Lung (tissue), 12 donors: Measurements from ENCODE around the gene TUBB3. TPM values are rescaled to one million over a fixed set of nuclear protein-coding genes. Genes with fewer than 3 reads are reported as not detected.

Experiments used
- ATAC-seq: fragments of 200-7000 bp; cut with Tn5 transposase; one replicate; pipeline ENCODE4 v1.9.1; 2020; ENCODE audit warnings: moderate number of reproducible peaks; ENCODE audit not compliant: insufficient read depth, low FRiP score
- DNase-seq, 3 donors: peaks; one replicate each; pipeline ENCODE4 v3.0.0-alpha.2; 2013 to 2017
- H3K27ac ChIP-seq, 2 donors: one replicate each; pipeline ENCODE4 v1.5.1; 2013; ENCODE audit warnings: mild to moderate bottlenecking in 2 of 2, moderate library complexity in 2 of 2, control low read depth in 1 of 2, inconsistent platforms in 1 of 2, low read depth in 1 of 2, low read length in 1 of 2
- H3K27me3 ChIP-seq, 3 donors: one replicate each; pipeline ENCODE4 v1.5.1; 2013; ENCODE audit warnings: low read length in 2 of 3; ENCODE audit not compliant: control insufficient read depth in 3 of 3, insufficient read depth in 3 of 3
- H3K36me3 ChIP-seq, 4 donors: one replicate each; pipeline ENCODE4 v1.5.1; 2013; ENCODE audit warnings: low read length in 4 of 4, mild to moderate bottlenecking in 1 of 4, moderate library complexity in 1 of 4; ENCODE audit not compliant: control insufficient read depth in 4 of 4, insufficient read depth in 4 of 4
- H3K4me1 ChIP-seq, 5 donors: one replicate each; pipeline ENCODE4 v1.5.1; 2013; ENCODE audit warnings: low read length in 5 of 5, mild to moderate bottlenecking in 2 of 5, moderate library complexity in 1 of 5; ENCODE audit not compliant: control insufficient read depth in 5 of 5, insufficient read depth in 5 of 5
- H3K4me3 ChIP-seq: one replicate; pipeline ENCODE4 v1.5.1; 2013; ENCODE audit warnings: mild to moderate bottlenecking, control low read depth, moderate library complexity
- H3K9ac ChIP-seq, 2 donors: one replicate each; pipeline ENCODE4 v1.5.1; 2013; ENCODE audit warnings: low read length in 2 of 2, control low read depth in 1 of 2; ENCODE audit not compliant: insufficient read depth in 1 of 2
- H3K9me3 ChIP-seq, 4 donors: one replicate each; pipeline ENCODE4 v1.5.1; 2013; ENCODE audit warnings: low read length in 3 of 4, mild to moderate bottlenecking in 1 of 4, moderate library complexity in 1 of 4; ENCODE audit not compliant: control insufficient read depth in 4 of 4, insufficient read depth in 3 of 4
- WGBS, 2 donors: extraction: QIAGEN DNeasy Blood & Tissue Kit; methylation state at CpG; one replicate each; pipeline ENCODE4 v1.1.7; 2013; 5-methylcytosine and 5-hydroxymethylcytosine counted together
- polyA plus RNA-seq, 2 donors: library from polyadenylated mRNA; stranded (reverse); fragments of 200-250 nt; gene quantifications; one replicate each; pipeline ENCODE4 v1.2.1, GENCODE V29; 2013
- total RNA-seq, 2 donors: library from RNA; depleted of rRNA in 1 of 2; stranded (reverse); fragments of >200 nt in 1 of 2; gene quantifications; one replicate each; pipeline ENCODE4 v1.2.1, GENCODE V29; 2014 to 2021
- TF ChIP-seq, protein P1 (sequence below): IDR thresholded peaks from 2 replicates; pipeline ENCODE4 v1.5.1; 2012; ENCODE audit warnings: mild to moderate bottlenecking; ENCODE audit errors: control extremely low read depth, extremely low read depth
- donor health status: control.
- donor health status: control.
- donor health status: Bipolar disorder and iron deficiency.
- donor health status: healthy.
- donor health status: DM: yes; HTN: yes; CAD: no.

TUBB3 gene
- total and polyA plus RNA-seq, 4 donors: 1.3 to 15.6 (median 8.9) TPM

DNA sequence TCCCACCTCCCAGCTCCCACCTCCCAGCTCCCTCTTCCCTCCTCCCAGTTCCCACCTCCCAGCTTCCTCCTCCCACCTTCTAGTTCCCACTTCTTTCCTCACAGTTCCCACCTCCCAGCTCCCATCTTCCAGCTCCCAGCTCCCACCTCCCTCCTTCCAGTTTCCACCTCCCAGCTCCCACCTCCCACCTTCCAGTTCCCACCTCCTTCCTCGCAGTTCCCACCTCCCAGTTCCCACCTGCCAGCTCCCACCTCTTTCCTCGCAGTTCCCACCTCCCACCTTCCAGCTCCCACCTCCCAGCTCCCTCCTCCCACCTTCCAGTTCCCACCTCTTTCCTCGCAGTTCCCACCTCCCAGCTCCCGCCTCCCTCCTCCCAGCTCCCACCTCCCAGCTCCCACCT, 14.9 kb upstream of the TUBB3 start:
- Histone ChIP-seq H3K27me3 (no peaks in the 10 kb centered on the region), H3K36me3 (peaks cover 12 to 78% (median 28%) of the 10 kb centered on the region in 4 donors), H3K4me1 (no peaks in the 10 kb centered on the region), H3K27ac (no peak overlapping the region), H3K9ac (no peak overlapping the region), H3K4me3 (no peak overlapping the region), H3K9me3 (no peaks in the 10 kb centered on the region)
- TF ChIP-seq, protein P1, sequence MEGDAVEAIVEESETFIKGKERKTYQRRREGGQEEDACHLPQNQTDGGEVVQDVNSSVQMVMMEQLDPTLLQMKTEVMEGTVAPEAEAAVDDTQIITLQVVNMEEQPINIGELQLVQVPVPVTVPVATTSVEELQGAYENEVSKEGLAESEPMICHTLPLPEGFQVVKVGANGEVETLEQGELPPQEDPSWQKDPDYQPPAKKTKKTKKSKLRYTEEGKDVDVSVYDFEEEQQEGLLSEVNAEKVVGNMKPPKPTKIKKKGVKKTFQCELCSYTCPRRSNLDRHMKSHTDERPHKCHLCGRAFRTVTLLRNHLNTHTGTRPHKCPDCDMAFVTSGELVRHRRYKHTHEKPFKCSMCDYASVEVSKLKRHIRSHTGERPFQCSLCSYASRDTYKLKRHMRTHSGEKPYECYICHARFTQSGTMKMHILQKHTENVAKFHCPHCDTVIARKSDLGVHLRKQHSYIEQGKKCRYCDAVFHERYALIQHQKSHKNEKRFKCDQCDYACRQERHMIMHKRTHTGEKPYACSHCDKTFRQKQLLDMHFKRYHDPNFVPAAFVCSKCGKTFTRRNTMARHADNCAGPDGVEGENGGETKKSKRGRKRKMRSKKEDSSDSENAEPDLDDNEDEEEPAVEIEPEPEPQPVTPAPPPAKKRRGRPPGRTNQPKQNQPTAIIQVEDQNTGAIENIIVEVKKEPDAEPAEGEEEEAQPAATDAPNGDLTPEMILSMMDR: no peak
- ATAC-seq (no peak), DNase-seq (no peak)
- WGBS, 2 donors: 93 to 95% methylated on average over 4 of the region's 4 CpGs

DNA sequence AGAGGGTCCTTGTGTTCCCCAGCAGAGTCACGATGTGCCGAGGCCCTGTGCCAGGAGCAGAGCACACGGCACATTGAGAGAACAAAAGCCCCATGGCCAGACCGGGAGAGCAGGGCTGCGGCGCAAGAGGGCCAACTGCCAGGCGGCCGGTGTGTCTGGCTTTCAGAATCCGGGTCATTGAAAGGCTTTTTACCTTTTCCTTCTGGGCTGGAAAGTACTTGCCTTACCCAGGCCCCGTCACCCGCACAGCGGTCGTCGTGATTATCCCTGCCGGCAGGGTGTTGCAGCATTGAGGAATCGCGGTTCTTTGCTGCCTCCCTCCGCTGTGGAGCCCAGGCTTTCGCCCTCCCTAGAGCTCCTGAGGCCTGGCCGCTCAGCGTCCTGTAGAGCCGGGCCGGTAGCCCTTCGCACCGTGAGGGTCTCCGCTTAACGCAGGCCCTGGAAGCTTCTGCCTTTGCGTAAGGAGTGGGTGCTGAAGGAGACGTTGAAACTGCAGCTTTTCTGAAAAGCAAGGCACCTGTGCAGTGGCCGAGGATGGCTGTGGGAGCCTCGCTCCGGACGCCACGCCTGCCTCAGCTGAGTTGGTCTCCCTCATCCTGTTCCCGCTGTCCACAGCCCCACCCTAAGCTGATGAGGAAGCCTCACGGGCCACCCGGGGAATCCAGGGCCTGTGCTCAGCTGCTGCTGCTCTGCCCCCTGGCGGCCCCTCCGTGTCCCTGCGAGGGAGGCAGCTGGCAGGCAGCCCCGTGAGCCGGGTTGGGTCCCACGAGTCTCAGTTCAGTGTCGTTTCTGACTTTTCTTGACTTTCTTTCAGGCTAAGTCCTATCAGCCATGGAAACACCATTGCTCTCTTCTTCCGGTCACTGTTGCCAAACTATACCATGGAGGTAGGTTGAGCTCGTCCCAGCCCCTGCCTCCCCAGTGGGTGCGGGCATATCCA, 13.1 kb upstream of the TUBB3 start:
- Histone ChIP-seq H3K4me1 (no peaks in the 10 kb centered on the region), H3K27ac (no peak overlapping the region), H3K4me3 (no peak overlapping the region), H3K9ac (no peak overlapping the region), H3K27me3 (no peaks in the 10 kb centered on the region), H3K9me3 (no peaks in the 10 kb centered on the region), H3K36me3 (peaks cover 5 to 64% (median 30%) of the 10 kb centered on the region in 4 donors)
- 67% methylated on average over 47 of the region's 47 CpGs for WGBS, 2 donors
- TF ChIP-seq, protein P1: peak; percentile 59
- ATAC-seq (peak; percentile 83), DNase-seq (peak; percentile 42 to 66 (median 53))

DNA sequence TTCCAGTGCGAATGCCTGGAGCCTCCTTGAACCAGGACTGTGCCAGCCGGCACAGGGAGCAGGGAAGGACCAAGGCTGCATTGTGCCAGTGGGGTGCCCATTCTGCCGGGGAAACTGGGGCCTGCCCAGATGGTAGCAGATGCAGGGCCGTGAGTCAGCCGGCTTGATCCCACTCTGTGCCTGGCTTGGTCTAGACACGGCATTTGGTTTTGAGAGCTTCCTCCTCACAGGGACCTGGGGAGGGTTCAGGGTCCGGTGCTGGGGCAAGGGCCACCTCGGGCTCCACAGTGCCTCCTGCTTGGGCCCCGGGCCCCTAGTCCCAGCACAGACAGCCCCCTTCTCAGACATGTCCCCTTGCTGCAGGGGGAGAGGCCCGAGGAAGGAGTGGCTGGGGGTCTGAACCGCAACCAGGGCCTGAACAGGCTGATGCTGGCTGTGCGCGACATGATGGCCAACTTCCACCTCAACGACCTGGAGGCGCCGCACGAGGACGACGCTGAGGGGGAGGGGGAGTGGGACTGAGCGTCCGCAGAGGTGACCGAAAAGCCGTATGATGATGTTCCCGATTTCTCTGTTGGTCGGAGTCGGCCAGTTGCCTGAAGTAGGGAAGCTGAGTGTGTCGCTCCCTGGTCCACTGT, 12.3 kb upstream of the TUBB3 start:
- ATAC-seq: no peak
- Histone ChIP-seq H3K9ac (no peak overlapping the region), H3K36me3 (peaks cover 5 to 56% (median 25%) of the 10 kb centered on the region in 4 donors), H3K27ac (no peak overlapping the region), H3K9me3 (no peaks in the 10 kb centered on the region), H3K4me3 (no peak overlapping the region), H3K27me3 (no peaks in the 10 kb centered on the region), H3K4me1 (no peaks in the 10 kb centered on the region)
- DNase-seq: no peak
- TF ChIP-seq, protein P1: no peak
- WGBS, 2 donors: 94 to 96% methylated on average over 27 of the region's 27 CpGs
